Gastroesophageal sphincter (tissue), 3 donors: Measurements from ENCODE around the gene UBXN2A.

Source experiments
- CTCF ChIP-seq, 4 experiments: fragments of 200-600 bp in 2 of 4; fragments of 450-650 bp in 2 of 4; sonication (generic) in 1 of 4; IDR thresholded peaks; one replicate each; pipeline ENCODE4 v1.5.1; 2017 to 2019; ENCODE audit warnings: antibody characterized with exemption in 4 of 4, mild to moderate bottlenecking in 2 of 4, moderate library complexity in 2 of 4
- EP300 ChIP-seq: sonication (generic); formaldehyde crosslinking; IDR thresholded peaks from one replicate; pipeline ENCODE4 v1.6.1; 2017; ENCODE audit warnings: antibody characterized with exemption, mild to moderate bottlenecking
- POLR2A ChIP-seq, 2 donors: fragments of 450-650 bp; IDR thresholded peaks; one replicate each; pipeline ENCODE4 v1.6.1; 2017; ENCODE audit warnings: antibody characterized with exemption in 2 of 2, mild to moderate bottlenecking in 2 of 2, moderate library complexity in 1 of 2
- POLR2AphosphoS5 ChIP-seq: sonication (generic); formaldehyde crosslinking; IDR thresholded peaks from one replicate; pipeline ENCODE4 v1.6.1; 2017; ENCODE audit warnings: antibody characterized with exemption

- TF ChIP-seq EP300: no peak
- TF ChIP-seq POLR2A (IDR thresholded peaks at IDR 0.05): no peak
- no peak for TF ChIP-seq POLR2AphosphoS5
- TF ChIP-seq CTCF (IDR thresholded peaks at IDR 0.05): no peak
These were observed 38.1 kb upstream of the UBXN2A start for GRCh38 chr2:23901966-23902846.
